ENCODE results near the gene ADGRE2. TPM values are rescaled to one million over a fixed set of nuclear protein-coding genes. Genes with fewer than 3 reads are reported as not detected.

The ADGRE2 gene
- total RNA-seq, 1 donor from 2014 or later: 0.16 TPM

- no peak for DNase-seq
Observed at GRCh38 chr19:14733574-14733973, 44.8 kb downstream of the ADGRE2 start.

- DNase-seq: no peak
Observed at GRCh38 chr19:14732510-14732909, 45.9 kb downstream of the ADGRE2 start.

- no peak for DNase-seq
Observed at GRCh38 chr19:14731200-14731599, 47.2 kb downstream of the ADGRE2 start.

DNA sequence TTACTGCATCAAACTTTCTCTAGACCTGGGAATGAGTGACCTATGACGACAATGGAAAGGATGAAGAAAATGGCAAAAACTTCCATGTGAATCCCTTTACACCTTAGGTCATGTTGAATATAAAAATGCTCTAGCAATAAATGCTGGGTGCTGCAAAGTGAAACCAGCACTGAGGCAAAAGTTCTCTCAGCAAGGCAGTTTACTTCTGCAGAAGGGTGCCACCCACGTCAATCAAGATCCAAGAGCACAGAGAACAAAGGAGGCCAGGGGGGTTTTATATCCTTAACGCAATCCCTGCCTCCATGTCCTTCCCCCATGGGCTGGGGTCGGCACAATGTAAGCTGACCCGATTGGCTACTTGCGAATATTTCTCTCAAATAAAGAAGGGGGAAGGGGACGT, 49.8 kb downstream of the ADGRE2 start:
- DNase-seq: no peak

- no peak for DNase-seq
Observed at GRCh38 chr19:14722127-14722526, 56.2 kb downstream of the ADGRE2 start.

- no peak for DNase-seq
Observed at GRCh38 chr19:14719162-14719561, 59.2 kb downstream of the ADGRE2 start.

GRCh38 chr19:14718522-14719116, 59.7 kb downstream of the ADGRE2 start:
- DNase-seq: no peak

- no peak for DNase-seq
Observed at GRCh38 chr19:14715841-14716240, 62.5 kb downstream of the ADGRE2 start.

- DNase-seq: no peak
Observed at GRCh38 chr19:14704450-14704849, 73.9 kb downstream of the ADGRE2 start.

DNA sequence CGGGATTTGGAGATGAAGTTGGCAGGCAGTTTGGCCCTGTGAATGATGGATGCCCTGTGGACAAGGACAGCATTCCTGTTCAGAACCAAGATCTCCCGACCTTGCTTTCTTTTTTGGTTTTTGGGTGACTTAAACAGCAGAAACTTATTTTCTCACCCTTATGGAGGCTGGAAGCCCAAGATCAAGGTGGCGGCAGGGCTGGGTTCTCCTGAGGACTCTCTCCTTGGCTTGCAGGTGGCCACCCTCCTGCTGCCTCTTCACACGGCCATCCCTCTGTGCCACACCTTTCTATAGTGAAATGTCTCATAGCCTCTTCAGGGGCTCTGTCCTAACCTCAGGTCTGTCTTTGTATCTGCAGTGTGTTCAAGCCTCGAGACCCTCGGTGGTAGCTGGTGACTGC, 74.5 kb downstream of the ADGRE2 start:
- no peak for DNase-seq

DNA sequence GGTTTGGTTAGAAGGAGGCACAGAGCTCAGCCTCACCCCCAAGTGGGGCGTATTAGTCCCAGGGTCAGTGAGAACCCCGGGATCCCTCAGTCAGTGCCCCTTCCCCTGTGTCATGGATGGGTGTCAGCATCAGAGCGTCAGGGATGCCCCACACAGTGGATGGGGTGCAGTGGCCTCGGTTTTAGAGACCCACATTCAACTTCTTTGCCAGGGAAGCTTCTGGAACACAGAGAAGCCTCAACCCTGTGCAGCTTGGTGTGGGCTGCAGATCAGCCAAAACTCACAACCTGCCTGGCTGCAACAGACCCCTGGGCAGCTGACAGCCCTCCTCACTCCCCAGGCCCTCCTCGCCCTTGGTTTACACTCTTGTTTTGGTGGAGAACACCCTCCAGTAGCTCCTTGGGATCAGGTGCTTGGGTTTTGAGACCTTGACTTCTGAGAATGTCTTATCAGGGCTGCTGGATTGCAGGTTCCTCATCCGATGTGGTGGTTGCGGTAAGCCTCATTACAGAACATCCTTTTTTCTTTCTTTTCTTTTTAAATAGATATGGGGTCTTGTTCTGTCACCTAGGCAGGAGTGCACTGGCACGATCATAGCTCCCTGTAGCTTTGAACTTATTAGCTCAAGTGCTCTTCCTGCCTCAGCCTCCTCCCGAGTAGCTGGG, 77.5 kb downstream of the ADGRE2 start:
- DNase-seq: no peak

DNA sequence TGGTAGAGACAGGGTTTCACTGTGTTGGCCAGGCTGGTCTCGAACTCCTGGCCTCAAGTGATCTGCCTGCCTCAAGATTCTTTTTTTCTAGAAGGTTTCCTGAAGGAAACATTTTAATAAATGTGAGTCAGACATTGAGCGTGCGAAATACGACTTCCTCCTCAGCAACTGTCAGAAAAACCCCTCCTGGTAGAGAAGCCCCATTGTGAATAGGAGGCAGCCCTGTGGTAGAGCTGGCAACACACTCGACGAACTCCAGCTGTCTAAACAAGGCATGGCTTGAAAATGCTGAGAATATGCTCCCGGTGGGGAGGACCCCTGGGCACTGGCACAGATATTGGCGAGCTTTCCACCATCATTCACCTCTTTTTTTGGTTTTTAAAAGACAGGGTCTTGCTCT, 78.7 kb downstream of the ADGRE2 start:
- no peak for DNase-seq

DNA sequence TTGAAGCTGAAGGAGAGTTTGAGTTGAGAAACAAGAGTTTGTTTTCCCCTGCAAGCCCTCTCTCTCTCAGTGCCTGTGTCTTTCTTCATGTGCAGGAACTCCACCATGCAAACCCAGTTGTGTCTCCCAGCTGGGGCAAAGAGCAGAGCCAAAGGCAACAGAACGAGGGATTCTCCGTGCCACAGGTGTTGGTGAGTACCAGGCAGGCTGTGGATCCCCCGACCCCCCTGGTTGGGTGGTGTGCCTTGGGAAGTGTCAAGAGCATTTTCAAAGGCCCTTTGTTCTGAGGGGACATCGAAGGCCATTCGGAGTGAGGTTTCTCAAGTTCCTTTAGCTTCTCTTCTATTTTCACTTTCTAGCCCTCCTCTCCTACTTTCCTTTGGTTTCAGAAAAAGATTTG, 82.9 kb downstream of the ADGRE2 start:
- no peak for DNase-seq

DNA sequence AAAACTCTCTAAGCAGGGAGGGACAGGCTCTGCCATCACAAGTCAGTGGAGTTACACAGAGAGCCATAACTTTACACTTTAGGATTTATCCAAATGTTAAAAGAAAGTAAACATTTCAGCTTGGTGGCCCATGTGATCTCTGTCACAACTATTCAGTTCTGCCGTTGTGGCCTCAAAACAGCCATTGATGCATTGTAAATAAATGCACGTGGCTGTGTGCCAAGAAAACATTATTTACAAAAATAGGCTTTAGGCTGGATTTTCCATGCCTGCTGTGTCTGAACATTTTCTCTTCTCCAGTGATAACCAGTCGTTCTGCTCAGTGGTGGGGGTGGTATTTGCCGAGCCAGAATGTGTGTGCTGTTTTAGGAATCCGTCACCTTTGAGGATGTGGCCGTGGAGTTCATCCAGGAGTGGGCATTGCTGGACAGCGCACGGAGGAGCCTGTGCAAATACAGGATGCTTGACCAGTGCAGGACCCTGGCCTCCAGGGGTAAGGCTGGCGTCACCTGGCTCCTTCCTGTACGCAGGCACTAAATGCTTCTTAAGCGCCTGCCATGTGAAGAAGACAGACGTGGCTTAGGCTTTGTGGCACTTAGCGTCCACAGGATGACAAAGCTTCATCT, 83.6 kb downstream of the ADGRE2 start:
- DNase-seq: no peak

DNA sequence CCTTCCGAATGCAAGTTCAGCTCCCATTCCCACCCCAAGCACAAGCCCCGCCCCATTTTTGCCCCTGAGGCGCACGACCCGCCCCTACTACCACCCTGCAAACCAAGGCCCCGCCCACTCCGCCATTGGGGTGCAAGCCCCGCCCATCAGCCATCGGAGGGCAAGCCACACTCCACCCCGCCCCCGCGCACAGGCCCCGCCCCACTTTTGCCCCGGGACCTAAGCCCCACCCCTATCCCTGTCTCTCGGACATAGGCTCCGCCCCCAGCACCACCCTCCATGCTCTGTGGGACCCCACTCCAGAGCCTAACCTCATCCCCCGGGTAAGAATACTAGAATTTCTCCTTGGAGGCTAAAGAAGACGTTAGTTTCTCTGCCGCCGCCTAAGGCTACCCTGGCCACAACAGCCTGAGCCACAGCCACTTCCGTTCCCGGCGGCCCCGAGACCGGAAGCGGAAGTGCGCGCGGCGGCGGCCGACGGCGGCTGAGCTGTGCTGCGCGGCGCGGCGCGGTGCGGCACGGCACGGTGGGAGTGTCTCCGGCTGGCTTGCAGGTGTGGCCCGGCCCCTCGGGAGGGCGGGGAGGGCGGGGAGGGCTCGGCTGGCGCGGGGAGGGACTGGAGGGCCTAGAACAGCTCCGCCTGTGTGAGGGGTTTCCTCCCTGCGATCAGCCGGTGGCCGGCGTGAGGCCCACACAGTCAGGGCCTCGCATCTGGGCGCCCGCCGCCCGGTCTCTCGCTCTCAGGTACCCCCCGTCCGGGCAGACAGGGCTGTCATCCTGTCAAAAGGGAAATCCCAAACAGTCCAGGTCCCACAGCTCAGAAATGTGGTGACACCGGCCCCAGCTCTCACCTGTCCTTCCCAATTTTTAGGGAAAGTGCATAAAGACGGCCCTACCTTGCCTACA, 88.5 kb downstream of the ADGRE2 start, which contains the start of gene ZNF333:
Gene ZNF333, plus strand, starts transcription at position 451 of the 906 bp plus-strand sequence. CDS start 3,444 bp downstream, outside the sequence.
- peak; percentile 93 for DNase-seq

GRCh38 chr19:14686411-14686810, 91.9 kb downstream of the ADGRE2 start:
- no peak for DNase-seq

GRCh38 chr19:14683439-14683838, 94.9 kb downstream of the ADGRE2 start:
- no peak for DNase-seq

Small RNA genes lying within 50 kb of the gene (small RNA-seq; reads per million reads assigned to genes)
- gene AC005255.1: not detected

Other genes with a start within 250 kb of the ADGRE2 start
- gene TECR, start 249.0 kb downstream of the ADGRE2 start, total RNA-seq: 12.8 TPM
- gene NDUFB7, start 206.5 kb downstream of the ADGRE2 start, total RNA-seq: 102 TPM
- gene CLEC17A, start 195.5 kb downstream of the ADGRE2 start, total RNA-seq: 0.31 TPM
- not detected for gene ADGRE3, start 103.7 kb downstream of the ADGRE2 start, total RNA-seq
- gene ZNF333, start 88.5 kb downstream of the ADGRE2 start, total RNA-seq: 43.4 TPM
- gene OR7A5, start 56.6 kb upstream of the ADGRE2 start, total RNA-seq: not detected
- not detected for gene OR7C1, start 56.6 kb upstream of the ADGRE2 start, total RNA-seq
- gene OR7A10, start 70.4 kb upstream of the ADGRE2 start, total RNA-seq: not detected
- not detected for gene OR7A17, start 107.6 kb upstream of the ADGRE2 start, total RNA-seq
- gene OR7C2, start 162.9 kb upstream of the ADGRE2 start, total RNA-seq: not detected
- 72.2 TPM for gene SLC1A6, start 201.3 kb upstream of the ADGRE2 start, total RNA-seq